Tibial nerve (tissue), 3 donors: ENCODE measurements around the gene MCF2L2.

Experiments
- POLR2A ChIP-seq, 2 donors: fragments of 450-650 bp; IDR thresholded peaks; one replicate each; pipeline ENCODE4 v1.6.1; 2017; ENCODE audit warnings: antibody characterized with exemption in 2 of 2, mild to moderate bottlenecking in 2 of 2, moderate library complexity in 2 of 2
- TF ChIP-seq, protein P1 (sequence below), 5 experiments: fragments of 200-600 bp in 3 of 5; fragments of 450-650 bp in 2 of 5; sonication (generic) in 3 of 5; IDR thresholded peaks; one replicate each; pipeline ENCODE4 v1.5.1; 2016 to 2019; ENCODE audit warnings: antibody characterized with exemption in 5 of 5, mild to moderate bottlenecking in 3 of 5, moderate library complexity in 2 of 5

DNA sequence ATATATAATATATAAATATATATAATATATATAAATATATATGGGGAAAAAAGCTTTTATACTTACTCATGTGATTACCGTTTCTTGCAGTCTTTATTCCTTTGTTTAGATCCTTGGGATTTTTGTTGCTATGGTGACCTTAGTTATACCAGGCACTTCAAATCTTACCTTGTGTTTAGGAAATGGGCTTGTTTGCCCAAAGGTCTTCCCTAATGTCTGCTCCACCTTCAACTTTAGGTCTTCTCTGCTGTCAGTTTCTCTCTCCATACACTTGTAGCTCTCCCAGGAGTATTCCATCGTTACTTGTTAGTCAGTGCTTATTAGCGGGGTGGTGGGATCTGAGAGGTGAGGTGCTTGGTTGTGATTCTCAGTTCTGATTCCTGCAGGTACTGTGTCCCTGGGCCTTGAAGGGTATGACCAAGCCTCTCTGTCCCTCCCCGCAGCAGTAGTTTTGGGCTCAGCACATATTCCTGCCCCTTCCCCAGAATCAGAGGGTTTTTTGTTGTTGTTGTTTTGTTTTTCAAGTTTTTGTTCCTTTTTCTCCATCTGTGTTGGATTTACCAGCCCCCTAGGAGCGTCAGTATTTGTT lies 256.3 kb downstream of the MCF2L2 start:
- TF ChIP-seq, protein P1, sequence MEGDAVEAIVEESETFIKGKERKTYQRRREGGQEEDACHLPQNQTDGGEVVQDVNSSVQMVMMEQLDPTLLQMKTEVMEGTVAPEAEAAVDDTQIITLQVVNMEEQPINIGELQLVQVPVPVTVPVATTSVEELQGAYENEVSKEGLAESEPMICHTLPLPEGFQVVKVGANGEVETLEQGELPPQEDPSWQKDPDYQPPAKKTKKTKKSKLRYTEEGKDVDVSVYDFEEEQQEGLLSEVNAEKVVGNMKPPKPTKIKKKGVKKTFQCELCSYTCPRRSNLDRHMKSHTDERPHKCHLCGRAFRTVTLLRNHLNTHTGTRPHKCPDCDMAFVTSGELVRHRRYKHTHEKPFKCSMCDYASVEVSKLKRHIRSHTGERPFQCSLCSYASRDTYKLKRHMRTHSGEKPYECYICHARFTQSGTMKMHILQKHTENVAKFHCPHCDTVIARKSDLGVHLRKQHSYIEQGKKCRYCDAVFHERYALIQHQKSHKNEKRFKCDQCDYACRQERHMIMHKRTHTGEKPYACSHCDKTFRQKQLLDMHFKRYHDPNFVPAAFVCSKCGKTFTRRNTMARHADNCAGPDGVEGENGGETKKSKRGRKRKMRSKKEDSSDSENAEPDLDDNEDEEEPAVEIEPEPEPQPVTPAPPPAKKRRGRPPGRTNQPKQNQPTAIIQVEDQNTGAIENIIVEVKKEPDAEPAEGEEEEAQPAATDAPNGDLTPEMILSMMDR (IDR thresholded peaks at IDR 0.05): no peak
- TF ChIP-seq POLR2A (IDR thresholded peaks at IDR 0.05): no peak
